ENCODE measurements around the gene PFKP.

DNA sequence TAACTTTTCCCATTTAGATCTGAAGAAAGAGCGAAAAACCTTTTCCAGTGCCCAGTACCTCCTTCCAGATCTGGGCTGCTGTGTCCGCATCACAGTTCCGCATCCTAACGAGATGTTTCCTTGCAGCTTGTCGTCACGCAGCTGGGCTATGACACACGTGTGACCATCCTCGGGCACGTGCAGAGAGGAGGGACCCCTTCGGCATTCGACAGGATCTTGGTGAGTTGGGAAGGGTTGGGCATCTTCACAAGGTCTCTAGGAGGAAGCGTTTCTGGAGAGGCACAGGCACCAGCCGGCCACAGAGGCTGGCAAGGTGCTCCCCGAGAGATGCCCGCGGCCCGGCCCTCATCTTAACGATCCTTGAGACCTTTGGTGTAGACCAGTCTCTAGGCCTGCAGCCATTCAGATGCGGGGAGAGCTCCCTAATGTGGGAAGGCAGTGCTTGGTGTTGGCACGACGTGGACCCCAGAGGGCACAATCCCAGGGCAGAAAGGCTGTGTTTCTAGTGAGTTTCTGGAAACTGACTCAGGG is 41.3 kb downstream of the PFKP start:
- TF ChIP-seq, protein P1, sequence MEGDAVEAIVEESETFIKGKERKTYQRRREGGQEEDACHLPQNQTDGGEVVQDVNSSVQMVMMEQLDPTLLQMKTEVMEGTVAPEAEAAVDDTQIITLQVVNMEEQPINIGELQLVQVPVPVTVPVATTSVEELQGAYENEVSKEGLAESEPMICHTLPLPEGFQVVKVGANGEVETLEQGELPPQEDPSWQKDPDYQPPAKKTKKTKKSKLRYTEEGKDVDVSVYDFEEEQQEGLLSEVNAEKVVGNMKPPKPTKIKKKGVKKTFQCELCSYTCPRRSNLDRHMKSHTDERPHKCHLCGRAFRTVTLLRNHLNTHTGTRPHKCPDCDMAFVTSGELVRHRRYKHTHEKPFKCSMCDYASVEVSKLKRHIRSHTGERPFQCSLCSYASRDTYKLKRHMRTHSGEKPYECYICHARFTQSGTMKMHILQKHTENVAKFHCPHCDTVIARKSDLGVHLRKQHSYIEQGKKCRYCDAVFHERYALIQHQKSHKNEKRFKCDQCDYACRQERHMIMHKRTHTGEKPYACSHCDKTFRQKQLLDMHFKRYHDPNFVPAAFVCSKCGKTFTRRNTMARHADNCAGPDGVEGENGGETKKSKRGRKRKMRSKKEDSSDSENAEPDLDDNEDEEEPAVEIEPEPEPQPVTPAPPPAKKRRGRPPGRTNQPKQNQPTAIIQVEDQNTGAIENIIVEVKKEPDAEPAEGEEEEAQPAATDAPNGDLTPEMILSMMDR (IDR thresholded peaks at IDR 0.05; ENCODE audit: low read depth, low read length), result no peak
- no peak for TF ChIP-seq EZH2phosphoT487 (IDR thresholded peaks at IDR 0.05; ENCODE audit: low read depth)

All from OCI-LY3 (cell line).